HepG2 (cell line): ENCODE results near the gene ACCSL. TPM values are rescaled to one million over a fixed set of nuclear protein-coding genes. Genes with fewer than 3 reads are reported as not detected.

Source experiments
- ATAC-seq: fragments of 200-7000 bp; cut with Tn5 transposase; 3 replicates; pipeline ENCODE4 v1.9.1; 2020; ENCODE audit warnings: mild to moderate bottlenecking, moderate library complexity
- BruUV-seq: library from RNA; stranded (reverse); fragments of 400-500 nt; replicated peaks from 2 replicates; lab custom pipeline; 2021; lab: Mats Ljungman, UMichigan
- CTCF ChIA-PET: fragments of 300-600 bp; formaldehyde crosslinking; extraction: SDS; loops from one replicate; lab custom pipeline; 2021; ENCODE audit warnings: low total read pairs, inconsistent platforms, low intra/inter-chr PET ratio; lab: Yijun Ruan, JAX
- POLR2A ChIA-PET: fragments of 350-600 bp; sonication (Branson Sonifier 250); formaldehyde crosslinking; loops from one replicate; lab custom pipeline; 2020; ENCODE audit warnings: antibody characterized with exemption, inconsistent platforms; lab: Yijun Ruan, JAX
- DNase-seq: peaks from one replicate; pipeline ENCODE4 v3.0.0-alpha.2; 2015; ENCODE audit warnings: low spot score
- FAIRE-seq: peaks from 3 replicates; lab custom pipeline; 2011; peaks lifted over from hg19 to GRCh38; lab: Jason Lieb, UNC
- H2AFZ ChIP-seq: one replicate; pipeline ENCODE4 v1.6.1; 2011; ENCODE audit warnings: low read length, inconsistent platforms
- H3K27ac ChIP-seq: fragments of 300-600 bp; 3 replicates; pipeline ENCODE4 v1.8.0; 2011; ENCODE audit warnings: mixed run types, mild to moderate bottlenecking, mixed read lengths, low read length, inconsistent platforms; ENCODE audit not compliant: insufficient read depth; ENCODE audit errors: extremely low read length
- H3K27me3 ChIP-seq, 2 experiments: fragments of 200-600 bp in 1 of 2; 2 replicates in 1 of 2; 3 replicates in 1 of 2; pipeline versions ENCODE4 v1.6.0 to v1.8.0; 2011; ENCODE audit warnings: low read length in 2 of 2, mild to moderate bottlenecking in 2 of 2, moderate library complexity in 2 of 2, inconsistent platforms in 1 of 2; ENCODE audit not compliant: insufficient read depth in 2 of 2, control insufficient read depth in 1 of 2
- H3K36me3 ChIP-seq, 2 experiments: fragments of 200-600 bp in 1 of 2; replicated peaks in 1 of 2; 2 replicates in 1 of 2; 3 replicates in 1 of 2; pipeline versions ENCODE4 v1.5.1 to v1.8.0; 2011; ENCODE audit warnings: low read length in 2 of 2, inconsistent platforms in 1 of 2; ENCODE audit not compliant: insufficient read depth in 2 of 2, control insufficient read depth in 1 of 2
- H3K4me1 ChIP-seq: 2 replicates; pipeline ENCODE4 v1.5.1; 2012; ENCODE audit warnings: low read length, inconsistent platforms; ENCODE audit not compliant: insufficient read depth
- H3K4me2 ChIP-seq: 2 replicates; pipeline ENCODE4 v1.6.0; 2011; ENCODE audit warnings: low read depth, low read length, inconsistent platforms
- H3K4me3 ChIP-seq, 3 experiments: fragments of 200-600 bp in 1 of 3; sonication (generic), shearing (Covaris generic) in 1 of 3; replicated peaks in 1 of 3; 2 replicates each; pipeline ENCODE4 v1.5.1; 2011 to 2016; ENCODE audit warnings: low read length in 3 of 3, inconsistent platforms in 2 of 3, low read depth in 2 of 3, mild to moderate bottlenecking in 2 of 3, control low read depth in 1 of 3, mixed read lengths in 1 of 3; ENCODE audit not compliant: insufficient read depth in 1 of 3
- H3K79me2 ChIP-seq: one replicate; pipeline ENCODE4 v1.6.1; 2011; ENCODE audit warnings: low read length, inconsistent platforms; ENCODE audit not compliant: insufficient read depth
- H3K9ac ChIP-seq: 2 replicates; pipeline ENCODE4 v1.6.0; 2011; ENCODE audit warnings: mild to moderate bottlenecking, low read depth, low read length, inconsistent platforms; ENCODE audit not compliant: insufficient read depth
- H3K9me3 ChIP-seq: 2 replicates; pipeline ENCODE4 v1.5.1; 2012; ENCODE audit warnings: mild to moderate bottlenecking, low read length
- H4K20me1 ChIP-seq: 2 replicates; pipeline ENCODE4 v1.6.0; 2011; ENCODE audit warnings: inconsistent platforms, mild to moderate bottlenecking, low read length, moderate library complexity; ENCODE audit not compliant: insufficient read depth
- CEBPB ChIP-seq: IDR thresholded peaks from 2 replicates; pipeline ENCODE4 v1.6.1; 2011; ENCODE audit warnings: low read depth, low read length, improper control_type of control experiment, borderline replicate concordance
- FOXO1 ChIP-seq: sonication (generic); formaldehyde crosslinking; IDR thresholded peaks from 2 replicates; pipeline ENCODE4 v1.4.0; 2020; ENCODE audit warnings: missing genetic modification reagents
- MEF2D ChIP-seq: sonication (generic); formaldehyde crosslinking; IDR thresholded peaks from 2 replicates; pipeline ENCODE4 v1.5.1; 2020; ENCODE audit warnings: mild to moderate bottlenecking, missing genetic modification reagents
- MEIS1 ChIP-seq: sonication (generic); formaldehyde crosslinking; IDR thresholded peaks from 2 replicates; pipeline ENCODE4 v1.9.0; 2021; ENCODE audit warnings: mild to moderate bottlenecking, missing genetic modification reagents, moderate library complexity, borderline replicate concordance
- MIER2 ChIP-seq: IDR thresholded peaks from 2 replicates; pipeline ENCODE4 v1.6.1; 2016; ENCODE audit warnings: missing biosample characterization, missing genetic modification reagents
- MYNN ChIP-seq: sonication (generic); formaldehyde crosslinking; IDR thresholded peaks from 2 replicates; pipeline ENCODE4 v1.4.0; 2020; ENCODE audit warnings: mild to moderate bottlenecking, low read depth, missing genetic modification reagents
- PAXIP1 ChIP-seq: sonication (generic); formaldehyde crosslinking; conservative IDR thresholded peaks from 2 replicates; pipeline ENCODE4 v1.4.0; 2020; ENCODE audit warnings: mild to moderate bottlenecking, missing genetic modification reagents, moderate library complexity
- RNF219 ChIP-seq: sonication (generic); formaldehyde crosslinking; IDR thresholded peaks from 2 replicates; pipeline ENCODE4 v1.5.0; 2020; ENCODE audit warnings: mild to moderate bottlenecking, missing genetic modification reagents
- SUZ12 ChIP-seq: fragments of 150-350 bp; IDR thresholded peaks from 2 replicates; pipeline ENCODE4 v1.6.1; 2014; ENCODE audit warnings: low read depth, low read length
- TAF1 ChIP-seq: sonication (generic); formaldehyde crosslinking; IDR thresholded peaks from 2 replicates; pipeline ENCODE4 v1.4.0; 2020; ENCODE audit warnings: missing genetic modification reagents
- TEAD2 ChIP-seq: sonication (generic); formaldehyde crosslinking; IDR thresholded peaks from 2 replicates; pipeline ENCODE4 v1.9.0; 2021; ENCODE audit warnings: missing genetic modification reagents
- ZNF441 ChIP-seq: sonication (generic); formaldehyde crosslinking; IDR thresholded peaks from 2 replicates; pipeline ENCODE4 v1.7.0; 2021; ENCODE audit warnings: missing genetic modification reagents, borderline replicate concordance
- ZNF513 ChIP-seq: sonication (generic); formaldehyde crosslinking; conservative IDR thresholded peaks from 2 replicates; pipeline ENCODE4 v1.5.0; 2020; ENCODE audit warnings: missing genetic modification reagents
- ZNF672 ChIP-seq: sonication (generic); formaldehyde crosslinking; IDR thresholded peaks from 2 replicates; pipeline ENCODE4 v1.8.1; 2022; ENCODE audit warnings: missing genetic modification reagents
- ZNF724P ChIP-seq: sonication (generic); formaldehyde crosslinking; IDR thresholded peaks from 2 replicates; pipeline ENCODE4 v1.8.0; 2022; ENCODE audit warnings: missing genetic modification reagents, borderline replicate concordance
- ZNF737 ChIP-seq: sonication (generic); formaldehyde crosslinking; IDR thresholded peaks from 2 replicates; pipeline ENCODE4 v1.5.0; 2020; ENCODE audit warnings: missing genetic modification reagents, mild to moderate bottlenecking, borderline replicate concordance
- whole genome bisulfite sequencing: methylation state at CpG from one replicate; pipeline ENCODE4 v1.1.6; 2017; ENCODE audit warnings: low lambda C conversion rate; 5-methylcytosine and 5-hydroxymethylcytosine counted together
- in situ Hi-C: cut with HindIII; loops from 2 replicates; pipeline ENCODE4 v1.10.0; 2017; ENCODE audit warnings: low pct_unique_long_range_greater_than_20kb; ENCODE audit not compliant: extremely low pct_ligation_motif_present
- intact Hi-C: fragments of 100-400 bp; cut with micrococcal nuclease; formaldehyde crosslinking; loops from one replicate; pipeline ENCODE4 v1.10.0; 2022; ENCODE audit not compliant: unreplicated experiment
- polyA plus RNA-seq, 8 experiments: library from polyadenylated mRNA; depleted of rRNA in 3 of 8; stranded (reverse) in 7 of 8; unstranded in 1 of 8; fragments of >200 nt; fragmentation: Illumina TruSeq in 4 of 8; extraction: Trizol in 4 of 8; gene quantifications; 2 replicates each; pipeline versions ENCODE4 v1.2.1 to v1.2.3, GENCODE V29; 2011 to 2016; ENCODE audit warnings: low read depth in 4 of 8, missing spikeins in 1 of 8, mixed read lengths in 1 of 8; ENCODE audit not compliant: insufficient read depth in 1 of 8
- total RNA-seq, 5 experiments: library from RNA; depleted of rRNA; stranded (reverse); fragments of >200 nt; fragmentation: Illumina TruSeq; extraction: Trizol; gene quantifications; 2 replicates each; pipeline ENCODE4 v1.2.3, GENCODE V29; 2016; ENCODE audit warnings: low read depth in 1 of 5

ACCSL gene
- total and polyA plus RNA-seq, 2 of the 13 experiments (the other 11 are each of a cell fraction or from before 2014, with no cell fraction given): not detected

- CTCF ChIA-PET: no interaction called here
- POLR2A ChIA-PET: no interaction called here
- Histone ChIP-seq H3K4me1 (no peaks in the 10 kb centered on the region), H3K9me3 (0 out of 2 replicates have a peak, but pooled peaks cover 3% of the 10 kb centered on the region), H3K27me3 (0 out of 5 replicates have a peak, but pooled peaks cover 0 to 3% of the 10 kb centered on the region in 2 experiments), H3K27ac (no peak overlapping the region), H3K4me3 (no peak overlapping the region), H4K20me1 (no peaks in the 10 kb centered on the region), H3K79me2 (no peaks in the 10 kb centered on the region), H2AFZ (no peak overlapping the region), H3K4me2 (no peak overlapping the region), H3K36me3 (no peaks in the 10 kb centered on the region), H3K9ac (no peak overlapping the region)
- intact Hi-C loops: no loop called here
- 0% methylated on average over 2 of the region's 2 CpGs for WGBS
- BruUV-seq: no TSS peak
- FAIRE-seq (no peak), ATAC-seq (no peak), DNase-seq (no peak)
- TF ChIP-seq ZNF513 (no peak), ZNF672 (CRISPR knock-in tag) (no peak), MEF2D (CRISPR knock-in tag) (no peak), MYNN (no peak), MIER2 (CRISPR knock-in tag) (no peak), TEAD2 (CRISPR knock-in tag) (no peak), RNF219 (CRISPR knock-in tag) (no peak), ZNF724P (CRISPR knock-in tag) (no peak), TAF1 (CRISPR knock-in tag) (no peak), FOXO1 (CRISPR knock-in tag) (no peak), ZNF441 (CRISPR knock-in tag) (no peak), SUZ12 (no peak), PAXIP1 (CRISPR knock-in tag) (no peak), ZNF737 (CRISPR knock-in tag) (no peak), MEIS1 (CRISPR knock-in tag) (no peak), CEBPB (no peak)
- in situ Hi-C loops: no loop called here
Measured at GRCh38 chr11:44046182-44046581, 1.6 kb upstream of the ACCSL start.
